Measurements from ENCODE around the gene TTLL5. TPM values are rescaled to one million over a fixed set of nuclear protein-coding genes. Genes with fewer than 3 reads are reported as not detected.
A peak's percentile ranks its signal among the peaks of the same experiment; 100 is the strongest.

Gene TTLL5
- total RNA-seq, 2 experiments from 2014 or later: 26.9 to 30.5 TPM

DNA sequence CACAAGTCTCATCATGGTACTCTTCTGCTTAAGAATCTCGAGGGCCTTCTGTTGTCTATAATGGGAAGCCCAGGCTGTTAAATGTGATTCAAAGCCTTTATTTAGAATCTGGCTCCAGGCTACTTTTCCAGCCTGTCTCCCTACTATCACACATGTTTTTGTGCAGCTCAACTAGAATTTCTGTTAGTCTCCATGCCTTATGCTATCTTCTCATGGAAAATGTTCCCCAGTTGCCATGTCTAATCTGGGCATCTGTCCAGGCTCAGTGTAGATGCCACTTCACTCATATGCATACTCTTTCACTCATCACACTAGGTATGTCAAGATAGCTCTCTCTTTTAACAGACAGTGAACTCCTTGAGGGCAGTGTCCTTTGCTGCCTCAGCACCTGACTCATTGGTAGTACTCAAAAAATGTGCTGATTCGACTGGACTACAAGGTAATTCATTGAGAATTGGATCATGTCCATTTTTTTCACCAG is 145.3 kb downstream of the TTLL5 start:
- Mint-ChIP-seq H3K36me3 (peaks cover 18% of the 10 kb centered on the region), H3K4me3 (no peak overlapping the region), H3K27ac (no peak overlapping the region), H3K27me3 (no peaks in the 10 kb centered on the region), H3K4me1 (no peaks in the 10 kb centered on the region), H3K9me3 (no peaks in the 10 kb centered on the region)
- no peak for DNase-seq

DNA sequence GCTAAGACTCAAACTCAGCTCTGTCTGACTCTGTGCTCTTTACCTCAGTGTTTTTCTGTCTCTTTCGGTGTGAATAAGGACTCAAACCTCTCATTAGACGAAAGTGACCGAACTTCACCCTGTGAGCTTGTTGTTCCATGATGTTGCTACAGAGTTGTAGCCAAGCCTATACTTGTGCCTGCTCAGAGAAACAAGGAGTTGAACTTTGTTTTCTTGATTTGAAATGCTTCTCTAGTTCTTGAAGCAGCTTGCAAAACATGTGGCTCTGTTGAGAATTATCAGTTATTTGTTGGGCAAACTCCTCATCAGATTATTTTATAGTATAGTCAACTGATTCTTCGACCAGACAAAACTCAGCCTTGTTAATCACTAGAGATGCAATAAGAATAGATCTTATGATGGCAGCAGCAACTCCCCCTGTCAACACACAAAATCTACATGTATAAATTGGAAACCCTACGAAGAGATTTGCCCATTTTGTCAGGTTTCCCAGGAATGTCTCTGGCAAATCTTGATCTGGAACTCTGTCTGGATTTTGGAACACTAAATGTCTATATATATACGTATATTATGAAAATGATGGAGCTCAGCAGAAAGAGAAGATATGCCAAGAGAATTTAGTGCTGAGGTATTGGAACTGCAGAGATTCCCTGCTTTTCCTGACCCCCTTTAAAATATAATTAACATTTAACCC is 146.8 kb downstream of the TTLL5 start:
- Mint-ChIP-seq H3K36me3 (peaks cover 16% of the 10 kb centered on the region), H3K4me3 (no peak overlapping the region), H3K27me3 (no peaks in the 10 kb centered on the region), H3K4me1 (no peaks in the 10 kb centered on the region), H3K9me3 (no peaks in the 10 kb centered on the region), H3K27ac (no peak overlapping the region)
- DNase-seq: no peak

DNA sequence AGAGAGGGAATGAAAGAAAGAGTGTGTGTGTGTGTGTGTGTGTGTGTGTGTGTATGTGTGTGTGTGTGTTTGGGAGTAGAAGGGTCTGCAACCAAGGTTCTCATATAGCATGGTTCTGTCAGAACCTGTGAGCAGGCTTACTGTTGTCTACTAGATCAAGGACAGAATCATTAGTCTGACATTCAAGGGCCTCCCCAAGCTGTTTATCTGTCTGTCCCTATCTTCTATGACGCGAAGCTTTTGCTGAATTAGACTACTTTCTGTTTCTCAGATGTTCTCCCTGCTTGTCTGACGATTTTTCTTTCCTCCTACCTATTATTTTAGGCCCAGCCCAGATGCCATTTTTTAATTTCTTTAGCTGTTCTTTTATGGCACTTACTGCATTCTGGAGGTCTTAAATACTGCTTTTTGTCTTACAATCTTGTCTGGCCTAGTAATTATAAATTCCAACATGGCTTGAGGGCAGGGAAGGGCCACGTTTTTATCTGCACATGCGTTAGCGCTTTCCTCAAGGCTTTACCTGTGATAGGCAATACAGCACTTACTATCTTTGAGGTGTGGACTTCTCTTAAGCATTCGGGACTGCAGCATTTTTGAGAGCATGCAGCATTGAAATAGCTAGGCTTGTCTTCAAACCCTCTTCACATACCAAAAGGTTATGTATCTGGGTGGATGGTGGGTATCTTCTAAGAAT is 150.2 kb downstream of the TTLL5 start:
- no peaks in the 10 kb centered on the region for H3K9me3 Mint-ChIP-seq
- no peaks in the 10 kb centered on the region for H3K27me3 Mint-ChIP-seq
- H3K4me1 Mint-ChIP-seq: no peaks in the 10 kb centered on the region
- H3K36me3 Mint-ChIP-seq: peaks cover 6% of the 10 kb centered on the region
- no peak overlapping the region for H3K27ac Mint-ChIP-seq
- no peak overlapping the region for H3K4me3 Mint-ChIP-seq
- DNase-seq: no peak

DNA sequence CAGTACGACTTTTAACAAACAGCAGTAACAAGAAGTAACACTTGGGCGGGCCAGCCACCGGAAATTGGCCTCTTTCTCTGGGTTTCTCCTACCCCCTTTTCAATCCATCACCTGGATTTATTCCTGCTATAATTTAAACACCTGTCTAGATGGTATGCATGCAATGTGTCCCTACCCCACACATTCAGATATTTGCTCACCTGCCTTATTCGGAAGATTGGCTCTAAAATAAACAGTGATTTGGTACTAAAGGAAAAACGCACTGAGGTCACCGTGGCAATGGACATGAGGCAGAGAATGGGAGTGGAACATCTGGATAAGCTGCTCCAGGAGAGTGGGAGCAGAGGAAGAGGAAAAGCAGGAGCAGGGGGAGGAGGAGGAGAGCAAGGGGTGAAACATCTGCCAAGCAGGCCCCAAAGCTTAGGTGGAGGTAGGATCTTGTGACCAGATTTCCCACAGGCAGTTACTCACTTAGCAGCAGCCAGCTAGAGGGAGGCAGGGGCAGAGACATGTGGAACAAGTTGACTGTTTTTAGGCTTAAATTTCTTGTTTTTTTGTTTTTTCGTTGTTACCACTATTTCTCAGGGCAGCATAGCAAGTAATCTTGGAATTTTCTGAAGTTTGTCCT is 150.9 kb downstream of the TTLL5 start:
- DNase-seq: no peak
- Mint-ChIP-seq H3K9me3 (no peaks in the 10 kb centered on the region), H3K27me3 (no peaks in the 10 kb centered on the region), H3K27ac (no peak overlapping the region), H3K4me1 (no peaks in the 10 kb centered on the region), H3K4me3 (no peak overlapping the region), H3K36me3 (peaks cover 4% of the 10 kb centered on the region)

DNA sequence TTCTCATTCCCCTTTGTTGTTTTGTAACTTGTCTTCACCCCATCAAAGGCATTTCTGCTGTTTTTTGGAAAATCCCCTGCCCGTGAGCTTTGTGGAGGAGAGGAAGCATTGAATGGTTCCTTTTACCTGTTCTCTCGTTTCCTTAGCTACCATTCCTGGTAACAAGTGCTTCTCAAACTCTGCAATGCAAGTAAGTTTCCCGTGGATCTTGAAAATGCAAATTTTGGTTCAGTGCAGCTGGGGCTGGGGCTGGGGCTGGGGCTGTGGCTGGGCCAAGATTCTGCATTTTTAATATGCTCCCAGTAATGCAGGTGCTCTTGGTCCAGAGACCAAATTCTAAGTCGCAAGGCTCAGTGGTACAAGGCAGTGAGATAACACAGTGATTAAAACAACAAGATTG is 151.6 kb downstream of the TTLL5 start:
- Mint-ChIP-seq H3K27me3 (no peaks in the 10 kb centered on the region), H3K4me3 (no peak overlapping the region), H3K27ac (no peak overlapping the region), H3K36me3 (peaks cover 4% of the 10 kb centered on the region), H3K4me1 (no peaks in the 10 kb centered on the region), H3K9me3 (no peaks in the 10 kb centered on the region)
- no peak for DNase-seq

DNA sequence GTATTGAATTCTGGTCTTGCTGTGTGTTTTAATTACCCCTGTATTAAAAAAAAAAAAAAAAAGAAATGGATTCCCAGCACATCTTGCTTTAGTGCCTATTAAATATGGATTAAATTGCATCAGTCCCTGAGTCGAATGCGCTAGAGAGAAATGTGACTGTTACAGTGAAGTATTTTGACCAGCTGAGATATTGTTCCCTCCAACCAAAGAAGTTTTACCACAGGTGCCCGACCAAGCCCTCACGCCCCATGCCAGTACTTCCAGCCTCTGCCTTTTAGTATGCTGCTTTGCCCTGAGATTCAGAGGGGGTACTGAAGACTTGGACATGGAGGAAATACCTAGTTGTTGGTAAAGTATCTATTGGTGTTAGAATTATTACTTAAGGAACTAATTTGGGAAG is 159.7 kb downstream of the TTLL5 start:
- Mint-ChIP-seq H3K4me3 (no peak overlapping the region), H3K27me3 (no peaks in the 10 kb centered on the region), H3K4me1 (peaks cover 10% of the 10 kb centered on the region), H3K9me3 (no peaks in the 10 kb centered on the region), H3K36me3 (peaks cover 19% of the 10 kb centered on the region), H3K27ac (no peak overlapping the region)
- no peak for DNase-seq

DNA sequence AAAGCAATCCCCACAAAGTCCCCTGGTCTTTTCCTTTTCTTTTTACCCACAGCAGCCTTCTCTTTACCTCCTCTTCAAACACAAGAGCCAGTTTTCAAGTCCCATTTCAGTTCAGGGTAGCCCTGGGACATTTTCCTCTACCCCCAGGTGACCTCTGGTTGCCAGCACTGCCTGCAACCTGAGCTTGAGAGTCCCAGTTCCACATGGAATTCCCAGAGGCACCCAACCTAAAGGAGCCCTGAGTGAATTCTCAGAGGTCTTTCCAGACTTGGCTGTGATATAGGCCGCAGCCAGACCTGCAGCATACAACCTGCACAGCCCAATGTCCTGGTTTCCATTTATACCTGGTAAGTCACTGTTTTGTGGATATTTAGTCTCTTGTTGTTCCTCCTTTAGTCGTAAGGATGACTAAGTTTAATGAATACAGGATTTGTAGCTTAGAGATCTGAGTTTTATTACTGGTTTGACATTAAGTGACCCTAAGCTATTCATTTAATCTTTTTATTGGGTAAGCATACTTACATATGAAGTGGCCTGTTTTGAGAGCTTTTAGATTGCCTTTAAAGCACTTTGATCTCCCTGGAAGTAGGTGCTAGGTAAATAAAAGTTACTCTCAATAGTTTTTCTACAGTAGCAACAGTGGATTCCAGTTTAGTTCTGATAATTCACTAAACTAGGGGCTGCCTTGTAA is 160.9 kb downstream of the TTLL5 start:
- no peak overlapping the region for H3K27ac Mint-ChIP-seq
- peaks cover 10% of the 10 kb centered on the region for H3K4me1 Mint-ChIP-seq
- no peak overlapping the region for H3K4me3 Mint-ChIP-seq
- DNase-seq: no peak
- no peaks in the 10 kb centered on the region for H3K27me3 Mint-ChIP-seq
- no peaks in the 10 kb centered on the region for H3K9me3 Mint-ChIP-seq
- H3K36me3 Mint-ChIP-seq: peaks cover 19% of the 10 kb centered on the region

DNA sequence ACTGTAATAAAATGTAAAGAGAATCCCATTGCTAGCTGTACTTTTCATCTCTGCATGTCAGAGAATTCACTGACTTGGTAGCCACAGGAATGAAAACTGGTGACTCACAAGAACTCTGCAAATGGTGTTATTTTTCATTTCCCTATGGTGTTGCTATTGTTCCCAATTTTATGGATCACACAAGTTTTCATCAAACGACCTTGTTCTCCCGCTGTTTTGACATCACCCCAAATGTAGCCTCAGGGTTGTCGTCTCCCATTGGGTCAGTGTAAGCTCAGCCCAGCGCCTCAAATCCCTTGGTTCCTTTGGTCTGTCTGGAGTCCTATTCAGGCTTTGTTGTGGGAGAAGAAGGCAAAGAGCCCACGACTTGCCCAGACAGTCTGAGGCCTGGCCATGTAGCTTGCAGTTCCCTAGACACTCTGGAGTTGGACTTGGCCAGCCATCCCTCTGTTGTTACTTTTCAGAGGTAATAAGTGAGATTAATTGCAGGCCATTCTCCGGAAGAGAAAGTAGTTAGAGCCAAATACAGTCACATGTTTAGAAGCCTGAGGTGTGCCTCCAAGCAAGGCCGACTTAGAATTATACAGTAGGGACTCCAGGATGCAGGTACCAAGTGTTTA is 161.6 kb downstream of the TTLL5 start:
- H3K4me3 Mint-ChIP-seq: no peak overlapping the region
- H3K36me3 Mint-ChIP-seq: peaks cover 19% of the 10 kb centered on the region
- H3K27me3 Mint-ChIP-seq: no peaks in the 10 kb centered on the region
- no peak for DNase-seq
- H3K9me3 Mint-ChIP-seq: no peaks in the 10 kb centered on the region
- H3K27ac Mint-ChIP-seq: no peak overlapping the region
- H3K4me1 Mint-ChIP-seq: peaks cover 10% of the 10 kb centered on the region

DNA sequence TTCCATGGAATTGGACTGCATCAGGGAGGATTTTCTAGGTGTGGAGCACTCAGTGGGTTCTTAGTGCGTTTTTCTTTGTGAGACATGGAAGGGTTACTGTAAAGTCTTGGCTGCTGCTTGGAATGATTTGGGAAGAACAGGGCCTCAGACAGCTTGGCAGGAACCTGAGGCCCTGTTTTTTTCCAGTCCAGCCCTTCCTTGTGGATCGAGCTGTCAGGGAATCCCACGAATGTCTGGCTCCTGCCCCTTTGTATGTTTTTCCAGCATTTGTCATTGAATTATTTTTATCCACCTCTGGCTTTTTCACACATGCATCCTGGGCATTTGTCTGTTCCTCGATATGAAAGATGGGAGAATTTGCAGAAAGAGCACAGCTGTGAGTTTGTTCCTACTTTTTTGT is 162.3 kb downstream of the TTLL5 start:
- H3K4me3 Mint-ChIP-seq: no peak overlapping the region
- H3K36me3 Mint-ChIP-seq: peaks cover 19% of the 10 kb centered on the region
- no peaks in the 10 kb centered on the region for H3K27me3 Mint-ChIP-seq
- H3K4me1 Mint-ChIP-seq: peaks cover 10% of the 10 kb centered on the region
- no peak for DNase-seq
- no peaks in the 10 kb centered on the region for H3K9me3 Mint-ChIP-seq
- H3K27ac Mint-ChIP-seq: no peak overlapping the region

DNA sequence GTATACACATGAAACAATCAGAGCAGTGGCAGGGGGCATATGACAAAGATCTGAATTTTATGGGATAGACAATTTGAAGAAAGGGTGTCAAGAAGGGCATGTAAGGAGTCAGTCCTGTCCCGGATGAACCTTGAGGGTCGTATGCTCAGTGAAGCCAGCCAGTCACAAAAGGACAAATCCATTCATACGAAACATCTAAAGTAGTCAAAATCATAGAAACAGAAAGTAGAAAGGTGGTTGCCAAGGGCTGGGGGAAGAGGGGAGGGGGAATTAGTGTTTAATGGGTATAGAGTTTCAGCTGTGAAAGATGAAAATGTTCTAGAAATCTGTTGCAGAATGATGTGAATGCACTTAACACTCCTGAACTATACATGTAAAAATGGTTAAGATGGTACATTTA is 163.3 kb downstream of the TTLL5 start:
- no peak overlapping the region for H3K4me3 Mint-ChIP-seq
- H3K4me1 Mint-ChIP-seq: peaks cover 10% of the 10 kb centered on the region
- H3K27ac Mint-ChIP-seq: no peak overlapping the region
- no peaks in the 10 kb centered on the region for H3K27me3 Mint-ChIP-seq
- no peaks in the 10 kb centered on the region for H3K9me3 Mint-ChIP-seq
- DNase-seq: no peak
- peaks cover 19% of the 10 kb centered on the region for H3K36me3 Mint-ChIP-seq

DNA sequence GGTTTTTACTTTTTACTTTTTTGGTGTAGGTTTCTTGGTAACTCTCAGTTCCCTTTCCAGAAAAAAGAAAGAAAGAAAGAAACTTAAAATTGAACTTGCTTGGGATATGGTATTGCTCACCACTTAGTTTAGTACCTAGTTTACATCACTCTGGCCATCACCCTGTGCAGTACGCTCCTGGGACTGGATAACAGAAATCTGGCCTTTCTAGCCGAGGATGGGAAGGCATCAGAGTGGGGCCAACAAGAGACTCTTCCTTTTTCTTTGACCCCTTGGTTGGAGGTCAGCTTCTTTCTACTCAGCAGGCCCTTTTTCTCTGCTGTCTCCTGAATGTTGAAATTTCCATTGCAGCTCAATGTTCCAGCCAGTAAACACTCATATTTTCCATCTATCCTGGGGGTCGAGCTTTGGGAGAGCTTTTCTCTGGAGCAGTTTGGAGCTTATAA is 164.1 kb downstream of the TTLL5 start:
- Mint-ChIP-seq H3K27ac (no peak overlapping the region), H3K36me3 (peaks cover 15% of the 10 kb centered on the region), H3K9me3 (no peaks in the 10 kb centered on the region), H3K4me1 (peaks cover 10% of the 10 kb centered on the region), H3K4me3 (no peak overlapping the region), H3K27me3 (no peaks in the 10 kb centered on the region)
- DNase-seq: no peak

DNA sequence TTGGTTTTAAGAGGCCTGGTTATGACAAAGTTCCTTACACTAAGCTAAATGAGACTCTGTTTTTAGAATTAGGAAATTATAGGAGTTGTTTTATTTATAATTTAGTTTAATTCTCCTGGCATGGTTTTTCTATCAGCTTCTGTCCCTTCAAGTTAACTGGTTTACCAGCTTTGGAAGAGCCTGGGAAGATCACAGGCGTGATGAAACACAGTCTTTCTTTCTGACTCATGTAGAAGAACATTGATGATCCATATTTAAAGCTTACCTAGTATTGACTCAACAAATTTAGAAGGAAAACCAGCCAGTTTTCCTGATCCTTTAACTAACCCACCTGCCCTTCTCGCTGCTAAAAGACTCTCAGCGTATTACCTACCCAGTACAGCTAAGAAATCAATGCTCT is 165.6 kb downstream of the TTLL5 start:
- Mint-ChIP-seq H3K27me3 (no peaks in the 10 kb centered on the region), H3K4me1 (peaks cover 14% of the 10 kb centered on the region), H3K36me3 (peaks cover 16% of the 10 kb centered on the region), H3K9me3 (no peaks in the 10 kb centered on the region), H3K4me3 (no peak overlapping the region), H3K27ac (no peak overlapping the region)
- no peak for DNase-seq

DNA sequence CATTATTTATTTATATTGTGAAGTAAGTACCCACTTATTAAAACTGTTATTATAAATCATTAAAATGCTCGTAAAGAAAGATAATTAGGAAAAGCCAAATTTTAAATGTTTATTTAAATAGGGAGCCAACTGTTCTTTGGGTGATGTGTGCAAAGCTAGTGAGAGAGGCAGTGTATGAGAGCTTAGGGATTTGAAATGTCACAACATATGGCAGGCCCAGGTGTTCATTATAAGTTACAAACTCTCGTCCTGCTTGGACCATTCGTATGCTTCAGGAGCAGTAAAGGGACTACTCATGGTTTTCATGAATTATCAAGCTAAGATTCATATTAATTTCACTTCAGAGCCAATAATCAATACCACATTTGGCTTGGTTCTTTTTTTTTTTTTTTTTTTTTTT is 166.3 kb downstream of the TTLL5 start:
- Mint-ChIP-seq H3K36me3 (peaks cover 15% of the 10 kb centered on the region), H3K4me3 (no peak overlapping the region), H3K27me3 (no peaks in the 10 kb centered on the region), H3K9me3 (no peaks in the 10 kb centered on the region), H3K4me1 (peaks cover 16% of the 10 kb centered on the region), H3K27ac (no peak overlapping the region)
- no peak for DNase-seq

DNA sequence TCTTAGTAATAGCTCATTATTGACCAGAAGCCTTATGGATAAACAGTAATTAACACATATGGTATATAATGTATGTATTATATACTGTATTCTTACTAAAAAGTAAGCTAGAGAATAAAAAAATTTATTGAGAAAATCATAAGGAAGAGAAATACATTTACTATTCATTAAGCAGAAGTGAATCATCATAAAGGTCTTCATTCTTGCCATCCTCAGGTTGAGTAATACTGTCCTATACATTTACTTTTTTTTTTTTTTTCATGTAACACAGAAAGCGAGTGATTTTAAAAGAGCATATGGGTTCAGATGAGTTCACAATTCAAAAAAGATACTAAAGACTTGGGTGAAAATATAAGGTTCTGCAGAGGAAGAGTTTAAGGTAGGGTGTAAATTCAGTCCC is 168.3 kb downstream of the TTLL5 start:
- H3K4me1 Mint-ChIP-seq: peaks cover 12% of the 10 kb centered on the region
- peaks cover 9% of the 10 kb centered on the region for H3K36me3 Mint-ChIP-seq
- no peak for DNase-seq
- H3K4me3 Mint-ChIP-seq: no peak overlapping the region
- H3K27ac Mint-ChIP-seq: no peak overlapping the region
- no peaks in the 10 kb centered on the region for H3K27me3 Mint-ChIP-seq
- no peaks in the 10 kb centered on the region for H3K9me3 Mint-ChIP-seq

DNA sequence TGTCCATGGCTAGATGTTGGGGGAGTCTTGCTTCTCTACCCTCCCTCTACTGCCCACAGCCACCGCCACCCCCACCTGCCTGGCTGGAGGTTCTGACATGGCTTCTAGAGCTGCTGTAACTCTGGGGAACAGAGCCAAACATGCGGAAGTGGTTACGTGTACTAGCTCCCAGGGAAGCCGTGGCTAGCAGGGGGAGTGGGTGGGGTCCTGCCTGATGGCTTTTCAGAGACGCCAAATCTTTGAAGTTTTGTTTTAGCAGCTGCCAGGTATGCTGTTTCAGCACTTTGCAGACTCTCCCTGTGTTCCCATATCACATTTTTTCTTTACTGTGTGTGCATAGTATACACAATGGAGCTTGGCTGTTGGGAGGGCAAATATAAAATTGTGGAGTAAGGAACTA is 170.4 kb downstream of the TTLL5 start:
- Mint-ChIP-seq H3K36me3 (peaks cover 9% of the 10 kb centered on the region), H3K27ac (no peak overlapping the region), H3K4me3 (no peak overlapping the region), H3K9me3 (no peaks in the 10 kb centered on the region), H3K4me1 (peaks cover 7% of the 10 kb centered on the region), H3K27me3 (no peaks in the 10 kb centered on the region)
- DNase-seq: peak; percentile 15

All from activated naive CD8-positive, alpha-beta T cell treated with anti-CD3 and anti-CD28 coated beads for 36 hours (primary cell).